B cell (primary cell): ENCODE results near the gene RGS6. TPM values are rescaled to one million over a fixed set of nuclear protein-coding genes. Genes with fewer than 3 reads are reported as not detected.

Source experiments
- ATAC-seq: fragments of 200-7000 bp; cut with Tn5 transposase; one replicate; pipeline ENCODE4 v1.10.0; 2021; ENCODE audit warnings: low read depth, mild to moderate bottlenecking, moderate number of reproducible peaks, moderate library complexity
- CTCF ChIA-PET: fragments of 350-600 bp; sonication (Branson Sonifier 250); formaldehyde crosslinking; loops from one replicate; lab custom pipeline; 2021; ENCODE audit warnings: antibody characterized with exemption, inconsistent platforms; lab: Charles Lee
- POLR2A ChIA-PET: fragments of 350-600 bp; sonication (Branson Sonifier 250); formaldehyde crosslinking; loops from one replicate; lab custom pipeline; 2021; ENCODE audit warnings: antibody characterized with exemption; lab: Charles Lee
- DNase-seq: peaks from one replicate; pipeline ENCODE4 v3.0.0; 2013
- H2AFZ ChIP-seq: 2 replicates; pipeline ENCODE4 v1.6.1; 2012; ENCODE audit warnings: mild to moderate bottlenecking, low read depth, low read length; ENCODE audit not compliant: insufficient read depth, poor library complexity, severe bottlenecking
- H3K27ac ChIP-seq, 2 donors: 1 replicate in 1 of 2; 2 replicates in 1 of 2; pipeline ENCODE4 v1.5.1; 2012 to 2013; ENCODE audit warnings: low read length in 2 of 2, mild to moderate bottlenecking in 2 of 2, moderate library complexity in 1 of 2
- H3K27me3 ChIP-seq, 4 experiments: fragments of 200-600 bp in 1 of 4; sonication (generic) in 1 of 4; replicated peaks in 1 of 4; 1 replicate in 2 of 4; 2 replicates in 2 of 4; pipeline versions ENCODE4 v1.6.1 to v1.7.0; 2013 to 2016; ENCODE audit warnings: low read length in 3 of 4, mild to moderate bottlenecking in 2 of 4, mixed read lengths in 1 of 4, moderate library complexity in 1 of 4; ENCODE audit not compliant: insufficient read depth in 4 of 4, control insufficient read depth in 3 of 4; ENCODE audit errors: control extremely low read depth in 1 of 4
- H3K36me3 ChIP-seq, 2 experiments: replicated peaks in 1 of 2; 1 replicate in 1 of 2; 2 replicates in 1 of 2; pipeline versions ENCODE4 v1.6.1 to v1.7.1; 2013; ENCODE audit warnings: low read length in 1 of 2; ENCODE audit not compliant: insufficient read depth in 2 of 2, control insufficient read depth in 1 of 2; ENCODE audit errors: control extremely low read depth in 1 of 2, extremely low read depth in 1 of 2
- H3K4me1 ChIP-seq, 2 donors: fragments of 200-600 bp in 1 of 2; sonication (generic) in 1 of 2; 1 replicate in 1 of 2; 2 replicates in 1 of 2; pipeline versions ENCODE4 v1.5.1 to v1.6.1; 2013 to 2017; ENCODE audit warnings: low read length in 2 of 2; ENCODE audit not compliant: control insufficient read depth in 2 of 2, insufficient read depth in 2 of 2
- H3K4me2 ChIP-seq: replicated peaks from 2 replicates; pipeline ENCODE3; 2012; ENCODE audit warnings: mild to moderate bottlenecking, low read depth, low read length; ENCODE audit not compliant: poor library complexity, severe bottlenecking
- H3K4me3 ChIP-seq, 5 experiments: fragments of 200-600 bp in 1 of 5; sonication (generic) in 1 of 5; 1 replicate in 3 of 5; 2 replicates in 2 of 5; pipeline versions ENCODE4 v1.5.1 to v1.7.0; 2011 to 2016; ENCODE audit warnings: low read length in 4 of 5, mild to moderate bottlenecking in 4 of 5, low read depth in 2 of 5, control low read depth in 1 of 5, moderate library complexity in 1 of 5; ENCODE audit not compliant: insufficient read depth in 1 of 5; ENCODE audit errors: control extremely low read depth in 1 of 5, extremely low read depth in 1 of 5
- H3K79me2 ChIP-seq: fragments of 200-600 bp; sonication (generic); one replicate; pipeline ENCODE4 v1.6.0; 2016; ENCODE audit warnings: low read length; ENCODE audit not compliant: control insufficient read depth, insufficient read depth
- H3K9ac ChIP-seq: fragments of 200-600 bp; sonication (generic); 2 replicates; pipeline ENCODE4 v1.6.1; 2017; ENCODE audit warnings: mild to moderate bottlenecking, low read length, moderate library complexity
- H3K9me3 ChIP-seq, 3 donors: one replicate each; pipeline versions ENCODE4 v1.6.1 to v1.7.1; 2013; ENCODE audit warnings: low read length in 2 of 3; ENCODE audit not compliant: control insufficient read depth in 2 of 3, insufficient read depth in 1 of 3; ENCODE audit errors: control extremely low read depth in 1 of 3
- H4K20me1 ChIP-seq: 2 replicates; pipeline ENCODE4 v1.6.0; 2012; ENCODE audit warnings: mild to moderate bottlenecking, low read length; ENCODE audit not compliant: insufficient read depth, control insufficient read depth, poor library complexity, severe bottlenecking
- H3K27ac Mint-ChIP-seq: one replicate; pipeline ENCODE4 v1.8.0; 2021; ENCODE audit warnings: mixed read lengths
- H3K27me3 Mint-ChIP-seq: one replicate; pipeline ENCODE4 v1.8.0; 2021; ENCODE audit warnings: mixed read lengths
- H3K4me1 Mint-ChIP-seq: one replicate; pipeline ENCODE4 v1.8.0; 2021; ENCODE audit warnings: mixed read lengths
- H3K4me3 Mint-ChIP-seq: one replicate; pipeline ENCODE4 v1.8.0; 2021; ENCODE audit warnings: mixed read lengths
- H3K9me3 Mint-ChIP-seq: one replicate; pipeline ENCODE4 v1.8.0; 2022; ENCODE audit warnings: mixed read lengths; ENCODE audit not compliant: insufficient read depth
- EZH2 ChIP-seq: IDR thresholded peaks from 2 replicates; pipeline ENCODE4 v1.6.1; 2012; ENCODE audit warnings: borderline replicate concordance, low read depth, mild to moderate bottlenecking, moderate library complexity, low read length; ENCODE audit not compliant: insufficient read depth, poor library complexity, severe bottlenecking
- WGBS: methylation state at CpG from one replicate; pipeline ENCODE4 v1.1.5; 2013; ENCODE audit warnings: missing lambda C conversion rate; ENCODE audit not compliant: insufficient coverage; 5-methylcytosine and 5-hydroxymethylcytosine counted together
- intact Hi-C: fragments of 100-400 bp; cut with micrococcal nuclease; formaldehyde crosslinking; loops from one replicate; pipeline ENCODE4 v1.10.0; 2022
- polyA plus RNA-seq: library from polyadenylated mRNA; depleted of rRNA; stranded (reverse); fragments of >200 nt; gene quantifications from 2 replicates; pipeline ENCODE4 v1.2.3, GENCODE V29; 2012
- total RNA-seq, 2 donors: library from RNA; stranded (reverse); fragments of 120-200 nt in 1 of 2; gene quantifications; 1 replicate in 1 of 2; 2 replicates in 1 of 2; pipeline versions ENCODE4 v1.2.3 to v1.2.4, GENCODE V29; 2013 to 2022
- TF ChIP-seq, protein P1 (sequence below): fragments of 200-600 bp; IDR thresholded peaks from one replicate; pipeline ENCODE4 v1.8.0; 2022; ENCODE audit warnings: antibody characterized with exemption, mild to moderate bottlenecking

RGS6 gene
- total and polyA plus RNA-seq, 2 donors (not counting 1 experiment from before 2014, with no cell fraction given): 0.07 TPM; not detected in 1

DNA sequence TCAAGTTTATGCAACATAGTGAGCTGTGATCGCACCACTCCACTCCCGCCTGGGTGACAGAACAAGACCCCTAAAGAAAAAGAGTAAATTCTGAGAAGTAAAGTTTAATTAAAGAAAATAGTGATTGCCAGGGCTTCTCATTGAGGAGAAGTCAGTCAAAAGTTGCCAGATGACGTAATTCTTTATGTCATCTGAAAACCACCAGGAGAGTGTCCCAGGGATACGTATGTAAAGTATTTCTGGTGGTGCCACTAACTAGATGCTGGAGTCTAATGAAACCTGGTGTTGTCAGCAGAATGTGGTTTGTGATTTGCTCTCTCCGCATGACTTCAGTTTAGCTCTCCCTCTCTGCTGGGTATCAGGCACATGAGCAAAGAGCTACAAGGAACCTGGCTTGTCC, 569.2 kb downstream of the RGS6 start:
- no peak overlapping the region for H2AFZ ChIP-seq
- no peak overlapping the region for H3K9ac ChIP-seq
- H3K27me3 ChIP-seq: peaks cover 0 to 7% (median 0%) of the 10 kb centered on the region in 4 experiments
- H4K20me1 ChIP-seq: no peaks in the 10 kb centered on the region
- WGBS: 98% methylated on average over 3 of the region's 5 CpGs
- H3K4me1 ChIP-seq: no peaks in the 10 kb centered on the region
- intact Hi-C loops: no loop called here
- H3K27me3 Mint-ChIP-seq: peaks cover 19% of the 10 kb centered on the region
- no peaks in the 10 kb centered on the region for H3K36me3 ChIP-seq
- H3K27ac ChIP-seq: no peak overlapping the region
- no peak overlapping the region for H3K4me3 Mint-ChIP-seq
- peaks cover 4% of the 10 kb centered on the region for H3K9me3 Mint-ChIP-seq
- H3K27ac Mint-ChIP-seq: no peak overlapping the region
- no peaks in the 10 kb centered on the region for H3K79me2 ChIP-seq
- TF ChIP-seq, protein P1, sequence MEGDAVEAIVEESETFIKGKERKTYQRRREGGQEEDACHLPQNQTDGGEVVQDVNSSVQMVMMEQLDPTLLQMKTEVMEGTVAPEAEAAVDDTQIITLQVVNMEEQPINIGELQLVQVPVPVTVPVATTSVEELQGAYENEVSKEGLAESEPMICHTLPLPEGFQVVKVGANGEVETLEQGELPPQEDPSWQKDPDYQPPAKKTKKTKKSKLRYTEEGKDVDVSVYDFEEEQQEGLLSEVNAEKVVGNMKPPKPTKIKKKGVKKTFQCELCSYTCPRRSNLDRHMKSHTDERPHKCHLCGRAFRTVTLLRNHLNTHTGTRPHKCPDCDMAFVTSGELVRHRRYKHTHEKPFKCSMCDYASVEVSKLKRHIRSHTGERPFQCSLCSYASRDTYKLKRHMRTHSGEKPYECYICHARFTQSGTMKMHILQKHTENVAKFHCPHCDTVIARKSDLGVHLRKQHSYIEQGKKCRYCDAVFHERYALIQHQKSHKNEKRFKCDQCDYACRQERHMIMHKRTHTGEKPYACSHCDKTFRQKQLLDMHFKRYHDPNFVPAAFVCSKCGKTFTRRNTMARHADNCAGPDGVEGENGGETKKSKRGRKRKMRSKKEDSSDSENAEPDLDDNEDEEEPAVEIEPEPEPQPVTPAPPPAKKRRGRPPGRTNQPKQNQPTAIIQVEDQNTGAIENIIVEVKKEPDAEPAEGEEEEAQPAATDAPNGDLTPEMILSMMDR: no peak
- no peak for TF ChIP-seq EZH2
- no peak overlapping the region for H3K4me3 ChIP-seq
- peaks cover 0 to 10% (median 0%) of the 10 kb centered on the region in 3 donors for H3K9me3 ChIP-seq
- ATAC-seq (no peak), DNase-seq (no peak)
- POLR2A ChIA-PET: no interaction called here
- H3K4me2 ChIP-seq: no peak overlapping the region
- CTCF ChIA-PET: interaction anchor here (0.6 to 0.7 kb wide), 2 partner anchors 435 to 447 kb away, joined by 3 read pairs; no protein-coding TSS in a partner anchor
- no peaks in the 10 kb centered on the region for H3K4me1 Mint-ChIP-seq

GRCh38 chr14:72503271-72503670, 571.0 kb downstream of the RGS6 start:
- Mint-ChIP-seq H3K27ac (no peak overlapping the region), H3K4me3 (no peak overlapping the region), H3K9me3 (peaks cover 4% of the 10 kb centered on the region), H3K27me3 (peaks cover 16% of the 10 kb centered on the region), H3K4me1 (no peaks in the 10 kb centered on the region)
- ATAC-seq (no peak), DNase-seq (no peak)
- H3K4me1 ChIP-seq: no peaks in the 10 kb centered on the region
- no peak overlapping the region for H3K9ac ChIP-seq
- no peaks in the 10 kb centered on the region for H3K36me3 ChIP-seq
- ChIA-PET POLR2A (no interaction called here), CTCF (no interaction called here)
- no peak for TF ChIP-seq EZH2
- TF ChIP-seq, protein P1: no peak
- WGBS: no CpG with 5 or more reads among the region's 1 CpG
- no peak overlapping the region for H3K4me3 ChIP-seq
- H3K27ac ChIP-seq: no peak overlapping the region
- intact Hi-C loops: no loop called here
- H3K27me3 ChIP-seq: peaks cover 0 to 7% (median 0%) of the 10 kb centered on the region in 4 experiments
- H3K4me2 ChIP-seq: no peak overlapping the region
- peaks cover 0 to 10% (median 0%) of the 10 kb centered on the region in 3 donors for H3K9me3 ChIP-seq
- H4K20me1 ChIP-seq: no peaks in the 10 kb centered on the region
- no peaks in the 10 kb centered on the region for H3K79me2 ChIP-seq
- H2AFZ ChIP-seq: no peak overlapping the region
